Fibroblast of skin of left biceps (primary cell): ENCODE data around the gene ESR2.
A peak's percentile ranks its signal among the peaks of the same experiment; 100 is the strongest.
"Not testable (repeated sequence)": the region's sequence is repeated elsewhere in the genome, so short reads cannot be mapped to it uniquely, and the experiment has no call there.

ENCODE experiments used
- DNase-seq, 2 experiments: peaks; one replicate each; pipeline ENCODE4 v3.0.0-alpha.2; 2013; ENCODE audit warnings: low read depth in 2 of 2

ESR2 gene

DNA sequence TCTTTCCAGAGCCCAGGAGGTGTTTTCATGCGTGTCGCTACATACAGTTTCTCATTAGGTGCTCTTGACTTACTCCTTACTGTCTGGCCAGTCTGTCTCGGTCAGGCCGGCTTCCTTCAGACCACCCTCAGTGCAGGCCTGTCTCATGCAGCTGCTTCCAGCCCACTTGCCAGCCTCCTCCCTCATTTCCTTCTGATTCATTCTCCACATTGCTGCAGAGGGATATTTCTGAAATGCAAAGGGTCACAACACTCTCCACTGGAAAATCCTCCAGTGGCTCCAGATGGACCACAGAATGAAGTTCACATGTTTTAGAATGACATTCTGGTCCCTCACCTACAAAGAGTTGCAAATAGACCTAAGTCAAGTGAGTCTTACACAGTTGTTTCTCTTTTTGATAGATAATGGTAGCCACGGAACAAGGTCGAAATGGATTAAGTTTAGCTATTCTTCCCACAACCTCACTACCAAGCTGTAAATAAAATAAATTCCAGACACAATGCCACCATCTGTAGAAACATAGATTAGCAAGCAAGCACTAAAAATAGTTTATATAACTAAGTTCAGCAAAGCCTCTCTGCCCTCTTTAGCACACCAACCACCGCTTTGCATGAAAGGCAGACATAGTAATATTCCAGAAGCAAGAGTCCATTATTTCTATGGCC, 146.9 kb downstream of the ESR2 start:
- no peak for DNase-seq

DNA sequence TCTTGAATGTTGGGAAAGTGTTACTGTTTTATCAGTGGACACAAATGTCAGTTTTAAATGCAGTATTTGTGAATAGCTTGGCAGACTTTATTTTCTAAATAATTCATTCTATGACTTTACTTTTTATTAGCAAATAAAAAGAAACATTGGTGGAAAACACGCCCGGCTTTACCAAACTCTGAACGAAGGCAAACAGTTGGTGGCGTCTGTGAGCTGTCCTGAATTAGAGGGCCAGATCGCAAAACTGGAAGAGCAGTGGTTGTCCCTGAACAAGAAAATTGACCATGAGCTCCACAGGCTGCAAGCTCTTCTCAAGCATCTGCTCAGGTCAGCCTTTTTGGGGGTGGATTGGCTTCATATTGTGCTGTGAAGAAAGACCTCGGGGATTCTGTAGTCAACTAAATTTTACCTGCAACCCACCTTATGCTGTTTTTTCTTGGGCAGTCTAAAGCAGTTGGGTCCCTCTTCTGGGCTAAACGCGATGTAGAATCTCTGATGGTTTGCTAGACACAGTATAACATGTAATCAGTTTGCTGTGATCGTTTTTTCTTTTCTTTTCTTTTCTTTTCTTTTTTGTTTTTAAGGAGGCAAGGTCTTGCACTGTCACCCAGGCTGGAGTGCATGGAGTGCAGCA, 156.4 kb downstream of the ESR2 start:
- DNase-seq: no peak

DNA sequence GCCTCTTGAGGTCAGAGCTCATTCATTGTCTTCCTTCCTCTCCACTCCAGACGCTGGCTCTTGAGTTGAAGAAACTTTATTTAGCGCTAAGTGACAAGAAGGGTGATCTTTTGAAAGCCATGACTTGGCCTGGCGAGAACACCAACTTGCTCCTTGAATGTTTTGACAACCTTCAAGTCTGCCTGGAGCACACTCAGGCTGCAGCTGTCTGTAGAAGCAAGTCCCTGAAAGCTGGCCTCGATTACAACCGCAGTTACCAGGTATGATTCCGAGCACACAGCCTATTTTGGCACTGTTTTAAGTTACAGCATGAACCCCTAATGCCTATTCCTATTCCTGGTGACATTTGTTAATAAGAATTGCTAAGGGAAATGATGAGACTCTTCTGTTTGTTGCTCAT, 167.6 kb downstream of the ESR2 start:
- no peak for DNase-seq

DNA sequence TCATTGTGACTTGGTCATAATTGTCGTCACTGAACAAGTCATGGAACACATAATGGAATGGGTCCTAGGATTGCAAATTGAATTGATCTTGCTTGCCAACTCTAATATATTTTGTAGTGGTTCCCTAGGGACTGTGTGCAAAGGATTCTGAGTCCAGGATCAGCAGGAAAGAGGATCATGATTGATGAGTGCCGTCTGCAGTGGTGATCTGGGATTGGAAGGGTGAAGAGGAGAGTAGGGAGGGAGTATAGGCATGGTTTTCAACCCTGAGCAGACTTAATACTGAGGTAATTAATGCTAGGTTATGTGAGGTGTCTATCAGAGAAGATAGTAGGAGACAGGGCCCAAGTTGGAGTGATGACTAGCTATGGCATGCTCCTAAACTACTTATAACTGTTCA, 168.9 kb downstream of the ESR2 start:
- no peak for DNase-seq

DNA sequence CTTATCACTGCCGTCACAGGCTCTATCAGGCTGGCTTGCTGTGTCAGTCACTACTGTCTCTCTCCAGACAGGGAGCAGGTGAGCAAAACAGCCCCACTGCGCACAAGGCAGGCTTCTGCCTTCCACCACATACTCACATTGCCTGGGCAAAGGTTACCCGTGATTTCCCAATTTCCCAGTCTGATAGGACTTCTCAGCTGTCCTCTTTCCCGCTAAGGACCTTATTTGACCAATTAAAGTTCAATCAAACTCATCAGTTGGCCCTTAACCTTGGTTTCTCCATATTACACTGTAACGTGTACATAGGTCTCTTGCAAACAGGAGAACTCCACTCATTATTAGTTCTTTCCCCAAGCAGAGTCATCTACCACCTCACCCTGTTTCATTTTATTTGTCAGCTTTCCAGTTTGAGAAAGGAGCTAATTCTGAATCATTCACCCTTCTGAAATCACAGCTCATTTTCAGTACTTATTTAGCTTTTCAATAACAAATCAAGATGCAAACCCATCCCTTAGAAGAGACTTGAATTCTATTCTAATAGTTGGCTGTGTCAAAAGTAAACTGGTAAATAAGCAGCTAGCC, 170.8 kb downstream of the ESR2 start:
- DNase-seq: no peak

DNA sequence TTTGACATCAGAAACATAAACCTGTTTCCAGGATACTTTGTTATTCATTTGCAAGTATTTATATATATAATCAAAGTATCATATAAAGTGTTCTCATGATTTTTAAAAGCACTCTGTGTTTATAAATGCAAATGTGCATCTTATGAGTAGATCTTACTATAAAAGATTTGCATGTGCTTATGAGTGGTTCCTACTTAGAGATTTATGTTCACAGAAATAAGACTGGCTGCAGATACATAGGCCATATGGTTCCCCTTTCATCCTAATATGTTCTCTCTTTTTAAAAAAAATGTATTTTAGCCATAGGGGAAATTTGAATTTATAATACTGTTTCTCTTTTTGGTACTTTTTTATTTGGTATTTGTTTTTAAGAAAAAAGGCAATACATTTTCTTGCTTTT, 174.2 kb downstream of the ESR2 start:
- no peak for DNase-seq

DNA sequence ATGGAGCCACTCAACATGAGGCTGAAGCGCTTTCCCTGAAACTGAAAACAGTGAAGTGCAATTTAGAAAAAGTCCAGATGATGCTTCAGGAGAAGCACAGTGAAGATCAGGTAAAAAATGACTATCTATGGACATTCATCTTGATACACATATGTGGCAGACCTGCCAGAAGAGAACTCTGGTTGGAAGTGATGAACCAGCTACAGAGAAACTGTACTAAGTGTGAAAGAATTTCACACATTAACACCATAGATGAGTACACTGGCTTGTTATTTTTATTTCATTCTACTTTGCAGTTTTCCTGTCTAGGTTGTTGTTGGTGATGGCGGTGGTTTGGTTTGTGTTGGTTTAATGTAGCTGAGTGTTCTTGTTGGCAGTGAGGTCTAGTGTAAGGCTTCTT, 174.7 kb downstream of the ESR2 start:
- peak; percentile 12 to 23 for DNase-seq

DNA sequence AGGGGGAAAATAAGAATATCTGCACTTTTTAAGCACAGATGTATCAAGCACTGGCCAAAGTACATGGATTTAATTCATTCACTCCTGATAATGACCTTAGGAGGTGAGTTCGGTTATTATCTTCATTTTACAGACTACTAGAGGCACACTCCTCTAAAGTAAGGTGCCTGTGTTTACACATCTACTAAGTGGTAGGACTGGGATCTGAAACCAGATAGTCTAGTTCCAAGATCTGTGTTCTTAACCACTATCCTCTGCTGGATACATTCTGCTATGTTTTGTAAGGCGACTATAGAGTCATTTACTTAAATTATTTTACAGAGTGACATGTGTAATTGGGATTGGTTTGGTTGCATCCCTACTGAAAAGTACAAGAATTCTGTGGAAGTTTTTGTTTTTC, 175.3 kb downstream of the ESR2 start:
- DNase-seq: no peak

DNA sequence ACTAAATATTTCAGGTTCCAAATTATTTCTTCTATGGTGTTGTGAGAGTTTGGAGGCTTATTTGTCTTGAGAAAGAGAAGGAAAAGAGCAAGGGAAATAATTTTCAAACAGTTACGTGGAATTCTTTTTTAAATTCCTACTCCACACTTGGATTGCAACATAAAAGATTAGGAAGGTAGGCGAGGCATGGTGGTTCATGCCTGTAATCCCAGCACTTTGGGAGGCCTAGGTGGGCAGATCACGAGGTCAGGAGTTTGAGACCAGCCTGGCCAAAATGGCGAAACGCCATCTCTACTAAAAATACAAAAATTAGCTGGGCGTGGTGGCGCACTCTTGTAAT, 175.8 kb downstream of the ESR2 start:
- not testable (repeated sequence) for DNase-seq

DNA sequence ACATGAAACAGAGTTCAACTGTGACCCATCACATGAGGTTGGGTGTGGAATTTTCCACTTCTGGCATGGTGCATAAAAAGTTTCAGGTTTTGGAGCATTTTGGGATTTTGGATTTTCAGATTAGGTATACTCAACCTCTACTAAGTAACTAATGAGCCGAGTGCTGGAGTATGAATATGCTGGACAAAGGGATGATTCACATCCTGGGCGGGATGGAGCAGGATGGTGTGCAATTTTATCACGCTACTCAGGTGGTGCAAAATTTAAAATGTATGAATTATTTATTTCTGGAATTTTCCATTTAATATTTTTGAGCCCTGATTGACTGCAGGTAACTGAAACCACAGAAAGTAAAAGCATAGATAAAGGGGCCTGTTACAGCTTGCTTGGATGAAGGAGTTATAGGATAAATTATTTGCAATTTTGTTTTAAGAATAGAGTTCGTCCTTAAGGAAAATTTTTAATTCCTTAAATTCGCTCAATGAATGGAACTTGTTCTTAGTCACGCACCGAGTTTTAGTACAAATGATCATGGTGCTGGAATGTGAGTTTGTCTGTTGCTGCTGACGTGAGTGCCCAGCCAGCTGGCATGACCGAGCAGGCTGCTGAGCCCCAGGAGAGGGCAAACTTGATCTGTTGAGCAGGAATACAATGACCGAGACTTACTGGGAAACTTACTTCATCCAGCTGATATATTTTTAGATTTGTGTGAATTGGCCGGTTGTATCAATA, 176.3 kb downstream of the ESR2 start:
- no peak for DNase-seq

DNA sequence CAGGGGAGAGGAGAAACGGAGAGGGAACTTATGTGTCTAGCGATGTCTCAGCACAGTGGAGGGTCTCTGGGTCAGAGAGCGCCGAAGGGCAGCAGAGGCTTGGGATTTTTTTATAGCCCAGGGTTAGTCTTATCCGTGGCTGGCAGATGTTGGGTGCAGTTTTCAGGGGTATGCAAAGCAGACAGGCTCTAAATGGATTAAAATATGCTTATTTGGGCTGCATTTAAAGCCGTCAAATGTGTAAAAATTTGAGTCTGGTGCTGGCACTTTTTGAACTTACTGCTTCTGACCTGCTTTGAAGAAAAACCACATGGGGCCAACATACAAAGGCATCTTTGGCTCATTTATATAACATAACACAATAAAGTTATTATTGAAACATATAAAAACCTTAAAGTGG, 178.8 kb downstream of the ESR2 start:
- no peak for DNase-seq

DNA sequence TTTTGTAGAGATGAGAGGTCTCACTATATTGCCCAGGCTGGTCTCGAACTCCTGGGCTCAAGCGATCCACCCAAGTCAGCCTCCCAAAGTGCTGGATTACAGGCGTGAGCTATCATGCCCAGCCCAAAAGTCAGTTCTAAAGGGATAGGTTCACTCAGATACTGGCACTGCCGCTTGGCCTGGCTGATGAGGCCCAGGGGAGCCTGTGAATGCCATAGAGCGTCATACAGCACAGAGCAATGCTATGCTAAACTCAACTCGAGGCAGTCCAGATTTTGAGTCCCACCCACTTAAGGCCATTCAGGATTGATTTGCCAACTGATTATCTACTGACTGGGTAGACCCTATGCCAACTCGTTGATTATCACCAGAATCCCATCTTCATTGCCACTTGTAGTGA, 179.4 kb downstream of the ESR2 start:
- no peak for DNase-seq

DNA sequence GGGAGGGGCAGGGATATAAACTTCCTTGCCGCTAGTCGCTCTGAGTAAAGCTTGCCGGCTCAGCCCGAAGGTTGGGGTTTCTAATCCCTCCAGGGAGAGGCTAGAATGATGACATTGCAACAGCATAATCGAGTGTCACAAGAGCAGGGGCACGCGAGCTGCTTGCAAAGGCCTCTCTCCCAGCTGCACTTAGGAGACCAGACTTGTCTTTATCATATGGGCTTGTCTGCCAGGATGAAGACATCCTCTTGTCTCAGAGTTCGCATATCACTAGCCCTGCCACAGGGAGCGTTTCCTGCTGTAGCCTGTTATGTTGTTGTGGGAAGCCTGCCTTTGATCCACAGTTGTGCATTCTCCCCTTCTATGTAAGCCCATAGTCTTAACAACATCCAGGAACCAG, 180.0 kb downstream of the ESR2 start:
- no peak for DNase-seq

DNA sequence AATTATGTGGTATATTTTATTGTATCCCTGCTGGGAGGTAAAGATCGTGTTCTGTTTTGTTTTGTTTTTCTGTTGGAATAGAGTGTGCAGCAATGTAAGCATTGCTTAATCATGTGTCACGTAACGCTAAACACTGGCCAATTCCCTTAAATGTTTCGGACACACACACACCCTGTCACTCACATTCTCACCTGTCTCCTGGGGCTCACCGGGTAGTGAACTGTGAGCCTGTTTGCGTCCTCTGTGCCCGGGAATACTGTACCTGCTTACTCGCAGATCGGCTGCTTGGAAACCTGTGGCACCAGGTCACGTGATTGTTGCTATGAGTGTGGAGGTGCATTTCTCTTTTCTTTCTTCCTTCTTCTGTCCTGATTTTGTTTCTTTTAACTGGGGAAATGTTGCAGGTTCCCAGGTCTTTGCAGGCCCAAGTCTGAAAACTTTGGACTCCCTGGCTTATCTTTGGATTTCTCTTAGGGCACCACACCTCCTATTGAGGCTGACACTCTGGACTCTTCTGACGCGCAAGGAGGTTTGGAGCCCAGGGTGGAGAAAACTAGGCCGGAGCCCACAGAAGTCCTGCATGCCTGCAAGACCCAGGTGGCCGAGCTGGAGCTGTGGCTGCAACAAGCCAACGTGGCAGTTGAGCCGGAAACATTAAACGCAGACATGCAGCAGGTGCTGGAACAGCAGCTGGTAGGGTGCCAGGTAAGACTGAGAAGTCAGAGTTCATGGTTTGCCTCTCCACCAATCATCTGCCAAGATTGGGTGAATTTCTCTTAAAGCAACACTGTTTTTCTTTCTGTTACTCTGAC, 181.1 kb downstream of the ESR2 start:
- DNase-seq: no peak

DNA sequence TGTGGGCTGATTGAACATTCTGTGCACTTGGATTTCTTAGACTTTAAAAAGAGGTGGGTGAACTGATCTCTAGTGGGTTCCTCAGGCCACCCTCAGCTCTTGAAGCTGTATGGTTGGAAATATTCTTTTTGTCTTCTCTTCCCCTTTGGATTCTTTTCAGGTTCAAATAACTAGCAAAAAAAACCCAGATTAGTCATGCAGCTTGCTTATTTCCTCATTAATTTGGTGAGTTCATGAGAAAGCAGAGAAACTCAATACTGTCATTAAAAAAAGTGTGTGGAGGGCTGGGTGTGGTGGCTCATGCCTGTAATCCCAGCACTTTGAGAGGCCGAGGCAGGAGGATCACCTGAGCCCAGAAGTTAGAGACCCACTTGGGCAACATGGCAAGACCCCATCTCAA, 183.4 kb downstream of the ESR2 start:
- DNase-seq: no peak

DNA sequence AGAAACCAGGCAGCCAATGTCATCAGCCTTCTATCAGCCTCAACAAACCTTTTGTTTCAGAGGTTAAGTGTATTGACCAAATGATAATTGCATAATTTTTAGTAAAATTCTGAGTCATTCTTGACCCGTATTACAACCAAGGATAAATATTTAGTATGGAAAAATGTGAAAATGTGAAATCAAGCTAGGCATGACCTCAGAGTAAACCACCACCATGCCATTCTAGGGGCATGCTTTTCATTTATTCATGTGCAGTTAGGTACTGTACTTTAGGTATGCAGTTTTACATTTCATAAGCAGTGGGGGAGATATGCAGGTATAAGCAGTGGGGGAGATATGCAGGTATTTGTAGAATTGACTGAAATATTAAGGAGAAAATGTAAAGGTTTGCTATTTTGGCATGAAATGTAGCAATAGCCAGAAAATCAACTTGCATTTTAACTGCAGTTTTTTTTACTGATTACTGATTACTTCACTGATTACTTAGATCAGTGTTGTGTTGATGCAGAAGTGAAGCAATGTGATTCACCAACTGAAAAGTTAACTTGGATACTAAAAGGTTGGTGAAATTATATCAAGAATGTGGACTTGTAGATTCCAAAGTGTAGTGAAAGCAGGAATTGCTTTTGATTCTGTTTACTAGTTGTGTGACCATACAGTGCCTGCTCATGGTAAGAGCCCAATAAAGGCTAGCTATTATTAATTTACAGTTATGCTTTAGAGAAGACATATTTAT, 184.2 kb downstream of the ESR2 start:
- DNase-seq: no peak

DNA sequence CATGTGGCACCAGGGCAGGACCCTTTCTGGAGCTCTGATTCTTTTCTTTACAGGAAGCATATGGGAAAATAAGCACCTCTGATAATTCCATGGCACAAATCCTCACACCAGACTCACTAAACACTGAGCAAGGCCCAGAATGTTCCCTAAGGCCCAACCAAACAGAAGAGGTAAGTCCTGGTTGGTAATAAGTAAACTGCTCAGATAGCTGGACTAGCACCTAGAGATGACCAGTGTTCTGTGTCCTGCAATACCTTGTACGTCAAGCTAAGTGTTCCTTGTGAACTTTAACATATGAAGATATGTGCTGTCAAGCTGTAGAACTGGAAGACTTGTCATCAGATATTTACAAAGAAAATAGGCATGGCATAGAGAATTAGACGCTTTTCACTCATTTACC, 186.7 kb downstream of the ESR2 start:
- no peak for DNase-seq

DNA sequence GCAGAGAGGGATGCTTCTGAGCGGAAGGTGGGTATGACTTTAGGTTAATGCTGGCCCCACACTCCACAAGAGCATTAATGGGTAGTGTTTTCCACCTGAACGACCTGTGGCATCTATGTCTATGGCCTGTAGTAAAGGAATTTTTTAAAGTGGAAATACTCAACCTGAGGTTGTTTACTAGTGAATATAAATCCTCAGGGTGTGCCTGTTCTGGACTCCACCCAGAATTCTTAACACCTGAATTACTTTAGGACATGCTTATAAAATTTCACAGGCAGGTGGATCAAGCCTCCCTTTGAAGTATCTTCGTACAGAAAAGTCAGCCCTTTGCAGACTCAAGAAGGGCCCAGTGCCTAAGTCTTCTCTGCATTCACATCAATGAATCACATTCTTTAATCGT, 196.1 kb downstream of the ESR2 start:
- DNase-seq: no peak

DNA sequence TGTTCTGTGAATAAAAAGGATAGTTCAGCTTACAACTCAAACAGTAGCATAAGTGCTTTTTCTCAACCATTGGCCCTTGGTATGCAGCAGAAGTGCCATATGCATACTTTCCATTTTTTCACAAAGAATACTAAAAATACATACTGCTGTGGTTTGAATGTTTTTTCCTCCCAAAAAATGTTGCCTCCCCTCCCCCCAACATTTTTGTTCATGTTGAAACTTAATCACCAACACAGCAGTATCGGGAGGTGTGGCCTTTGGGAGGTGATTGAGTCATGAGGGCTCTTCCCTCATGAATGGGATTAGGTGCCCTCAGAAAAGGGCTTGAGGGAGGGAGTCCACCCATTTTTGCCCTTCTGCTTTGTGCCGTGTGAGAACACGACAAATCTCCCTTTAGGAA, 198.6 kb downstream of the ESR2 start:
- peak; percentile 75 to 77 for DNase-seq

DNA sequence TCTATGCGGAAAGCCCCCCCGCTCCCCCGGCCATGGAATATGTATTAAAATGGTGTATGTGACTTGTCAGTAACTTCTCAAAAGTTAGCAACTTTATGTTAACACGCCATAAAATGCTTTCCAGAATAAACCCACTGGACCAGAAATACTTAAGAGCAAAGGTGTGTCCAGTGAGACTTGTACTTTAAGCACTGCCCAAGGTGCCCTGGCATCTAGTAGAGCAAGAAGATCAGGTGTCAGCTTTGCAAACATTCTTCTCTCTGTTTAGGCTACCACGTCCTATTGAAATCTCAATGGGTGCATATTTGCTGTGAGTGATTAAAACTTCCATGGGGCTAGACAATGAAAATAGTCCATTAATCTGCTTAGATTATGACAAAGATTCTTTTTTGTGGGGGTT, 201.2 kb downstream of the ESR2 start:
- DNase-seq: no peak

DNA sequence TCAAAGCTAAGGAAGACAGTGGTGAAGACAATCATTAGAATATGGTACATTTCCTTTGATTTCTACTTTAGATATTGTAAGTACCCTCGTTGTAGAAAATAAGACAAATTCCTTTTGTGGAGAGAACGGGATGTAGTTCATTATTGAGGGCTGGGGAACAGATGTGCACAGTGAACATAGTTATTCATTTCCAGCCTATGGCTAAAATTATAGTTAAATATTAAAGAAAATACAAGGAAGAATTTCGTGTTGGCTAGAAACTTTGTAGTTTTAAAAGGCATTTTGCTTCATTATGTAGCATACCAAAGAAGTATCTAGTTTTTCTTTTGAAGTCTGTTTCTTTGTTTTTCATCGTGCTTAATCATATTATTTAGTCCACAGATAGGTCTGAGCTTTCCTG, 201.8 kb downstream of the ESR2 start:
- no peak for DNase-seq

DNA sequence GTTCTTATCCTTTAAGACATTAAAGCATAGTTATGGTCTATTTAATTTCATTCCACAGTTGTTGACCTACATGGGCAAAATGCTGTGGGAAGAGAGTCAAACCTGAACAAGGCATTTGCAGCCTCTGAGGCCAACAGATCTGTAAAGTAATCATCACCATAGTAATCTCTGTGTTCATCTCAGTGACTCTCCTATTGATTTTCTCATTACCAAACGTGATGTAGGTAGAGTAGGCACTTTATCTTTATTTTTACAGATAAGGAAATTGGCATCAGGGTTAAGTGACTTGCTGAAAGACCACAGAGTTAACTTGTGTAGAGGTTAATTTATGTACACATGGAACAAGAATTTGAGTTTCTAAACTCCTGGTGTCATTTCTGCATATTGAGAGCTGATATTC, 203.0 kb downstream of the ESR2 start:
- no peak for DNase-seq
